Thyroid gland (tissue), 4 donors: ENCODE data around the gene ID3.

Source experiments
- POLR2A ChIP-seq, 2 donors: fragments of 450-650 bp; IDR thresholded peaks; one replicate each; pipeline ENCODE4 v1.6.1; 2017; ENCODE audit warnings: antibody characterized with exemption in 2 of 2, mild to moderate bottlenecking in 2 of 2, moderate library complexity in 1 of 2
- TF ChIP-seq, protein P1 (sequence below), 6 experiments: fragments of 200-600 bp in 3 of 6; fragments of 450-650 bp in 3 of 6; sonication (generic) in 3 of 6; IDR thresholded peaks; one replicate each; pipeline ENCODE4 v1.5.1; 2016 to 2019; ENCODE audit warnings: antibody characterized with exemption in 6 of 6, mild to moderate bottlenecking in 2 of 6, inconsistent platforms in 1 of 6, moderate library complexity in 1 of 6

DNA sequence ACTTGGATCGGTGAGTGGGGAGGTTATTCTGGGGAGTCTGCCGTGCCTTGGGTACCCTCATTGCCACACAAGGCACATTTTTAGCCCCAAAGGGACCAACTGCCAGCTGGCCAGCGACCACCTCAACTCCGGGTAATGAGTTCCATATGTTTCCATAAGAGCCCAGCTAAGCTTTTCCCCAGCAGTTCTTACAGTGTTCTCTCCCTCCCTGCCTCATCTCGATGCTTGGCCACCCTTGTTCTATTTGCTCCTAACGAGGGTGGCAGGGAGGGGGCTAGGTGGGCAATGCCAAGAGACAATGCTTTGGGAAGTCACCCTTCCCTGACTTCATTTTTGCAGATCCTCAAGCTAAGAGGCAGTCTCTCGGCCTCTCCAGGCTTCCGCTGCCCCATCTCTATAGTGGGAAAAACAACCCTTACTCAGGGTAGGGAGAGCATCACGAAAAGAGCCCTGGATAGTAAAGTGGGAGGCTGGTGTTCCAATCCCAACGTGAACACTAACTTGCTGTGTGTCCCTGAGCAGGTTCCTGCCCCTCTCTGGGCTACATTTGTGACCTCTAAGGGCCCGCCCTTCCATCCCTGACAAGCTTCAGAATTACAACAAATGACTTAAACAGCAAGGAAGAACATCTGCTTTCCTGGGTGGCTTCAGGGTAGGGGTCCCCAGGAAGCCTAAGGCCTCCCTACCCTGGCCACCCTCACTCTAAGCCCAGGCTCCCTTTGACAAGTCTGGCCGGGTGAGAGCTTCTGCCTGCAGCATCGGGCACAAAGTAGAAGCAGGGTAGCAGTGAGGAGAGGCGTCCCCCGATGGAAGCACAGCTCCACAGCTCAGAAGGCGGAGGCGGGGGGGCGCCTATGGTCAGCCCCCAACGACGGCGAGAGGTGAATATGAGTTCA lies 5.8 kb downstream of the ID3 start:
- TF ChIP-seq, protein P1, sequence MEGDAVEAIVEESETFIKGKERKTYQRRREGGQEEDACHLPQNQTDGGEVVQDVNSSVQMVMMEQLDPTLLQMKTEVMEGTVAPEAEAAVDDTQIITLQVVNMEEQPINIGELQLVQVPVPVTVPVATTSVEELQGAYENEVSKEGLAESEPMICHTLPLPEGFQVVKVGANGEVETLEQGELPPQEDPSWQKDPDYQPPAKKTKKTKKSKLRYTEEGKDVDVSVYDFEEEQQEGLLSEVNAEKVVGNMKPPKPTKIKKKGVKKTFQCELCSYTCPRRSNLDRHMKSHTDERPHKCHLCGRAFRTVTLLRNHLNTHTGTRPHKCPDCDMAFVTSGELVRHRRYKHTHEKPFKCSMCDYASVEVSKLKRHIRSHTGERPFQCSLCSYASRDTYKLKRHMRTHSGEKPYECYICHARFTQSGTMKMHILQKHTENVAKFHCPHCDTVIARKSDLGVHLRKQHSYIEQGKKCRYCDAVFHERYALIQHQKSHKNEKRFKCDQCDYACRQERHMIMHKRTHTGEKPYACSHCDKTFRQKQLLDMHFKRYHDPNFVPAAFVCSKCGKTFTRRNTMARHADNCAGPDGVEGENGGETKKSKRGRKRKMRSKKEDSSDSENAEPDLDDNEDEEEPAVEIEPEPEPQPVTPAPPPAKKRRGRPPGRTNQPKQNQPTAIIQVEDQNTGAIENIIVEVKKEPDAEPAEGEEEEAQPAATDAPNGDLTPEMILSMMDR (IDR thresholded peaks at IDR 0.05) = no peak
- TF ChIP-seq POLR2A (IDR thresholded peaks at IDR 0.05) = no peak
